Smooth muscle cell of the coronary artery (primary cell): ENCODE measurements around the gene DSC1. TPM values are rescaled to one million over a fixed set of nuclear protein-coding genes. Genes with fewer than 3 reads are reported as not detected.

Experiments
- total RNA-seq: library from RNA; depleted of rRNA; stranded (reverse); fragments of >200 nt; gene quantifications from 2 replicates; pipeline ENCODE4 v1.2.3, GENCODE V29; 2014; ENCODE audit warnings: low replicate concordance

The DSC1 gene, protein sequence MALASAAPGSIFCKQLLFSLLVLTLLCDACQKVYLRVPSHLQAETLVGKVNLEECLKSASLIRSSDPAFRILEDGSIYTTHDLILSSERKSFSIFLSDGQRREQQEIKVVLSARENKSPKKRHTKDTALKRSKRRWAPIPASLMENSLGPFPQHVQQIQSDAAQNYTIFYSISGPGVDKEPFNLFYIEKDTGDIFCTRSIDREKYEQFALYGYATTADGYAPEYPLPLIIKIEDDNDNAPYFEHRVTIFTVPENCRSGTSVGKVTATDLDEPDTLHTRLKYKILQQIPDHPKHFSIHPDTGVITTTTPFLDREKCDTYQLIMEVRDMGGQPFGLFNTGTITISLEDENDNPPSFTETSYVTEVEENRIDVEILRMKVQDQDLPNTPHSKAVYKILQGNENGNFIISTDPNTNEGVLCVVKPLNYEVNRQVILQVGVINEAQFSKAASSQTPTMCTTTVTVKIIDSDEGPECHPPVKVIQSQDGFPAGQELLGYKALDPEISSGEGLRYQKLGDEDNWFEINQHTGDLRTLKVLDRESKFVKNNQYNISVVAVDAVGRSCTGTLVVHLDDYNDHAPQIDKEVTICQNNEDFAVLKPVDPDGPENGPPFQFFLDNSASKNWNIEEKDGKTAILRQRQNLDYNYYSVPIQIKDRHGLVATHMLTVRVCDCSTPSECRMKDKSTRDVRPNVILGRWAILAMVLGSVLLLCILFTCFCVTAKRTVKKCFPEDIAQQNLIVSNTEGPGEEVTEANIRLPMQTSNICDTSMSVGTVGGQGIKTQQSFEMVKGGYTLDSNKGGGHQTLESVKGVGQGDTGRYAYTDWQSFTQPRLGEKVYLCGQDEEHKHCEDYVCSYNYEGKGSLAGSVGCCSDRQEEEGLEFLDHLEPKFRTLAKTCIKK
- total RNA-seq = not detected in 2 replicates

DNA sequence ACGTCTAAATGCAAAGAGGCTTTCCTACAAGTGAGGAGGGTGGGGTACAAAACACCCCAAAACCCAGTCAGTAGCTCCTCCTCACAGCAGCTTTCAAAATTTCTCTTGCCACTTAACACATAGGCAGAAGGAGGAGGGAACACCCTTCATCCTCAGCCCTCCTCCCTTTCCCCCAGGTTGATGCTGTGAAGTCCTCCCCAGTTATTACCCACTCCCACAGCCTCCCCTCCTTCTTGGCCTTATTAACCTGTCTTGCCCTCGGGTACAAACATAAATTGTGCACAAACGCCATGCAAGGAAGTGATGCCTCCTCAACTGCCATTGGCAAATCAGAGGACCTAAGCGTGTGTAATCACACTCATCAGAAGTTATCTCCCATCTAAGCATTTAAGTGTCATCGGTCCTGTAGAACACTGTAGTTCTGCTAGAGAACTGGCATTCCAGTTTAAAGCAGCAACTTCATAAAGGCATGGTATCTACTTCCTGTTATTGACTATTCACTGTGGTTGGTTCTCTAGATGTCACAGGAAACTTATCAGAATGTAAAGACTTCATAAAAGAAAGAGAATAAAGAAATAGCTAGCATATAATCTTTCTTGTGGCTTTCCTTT, at the start of gene DSC1:
Gene DSC1 (minus strand): TSS at position 32 of the 611 bp plus-strand sequence. CDS start 262 bp downstream, outside the sequence.

DNA sequence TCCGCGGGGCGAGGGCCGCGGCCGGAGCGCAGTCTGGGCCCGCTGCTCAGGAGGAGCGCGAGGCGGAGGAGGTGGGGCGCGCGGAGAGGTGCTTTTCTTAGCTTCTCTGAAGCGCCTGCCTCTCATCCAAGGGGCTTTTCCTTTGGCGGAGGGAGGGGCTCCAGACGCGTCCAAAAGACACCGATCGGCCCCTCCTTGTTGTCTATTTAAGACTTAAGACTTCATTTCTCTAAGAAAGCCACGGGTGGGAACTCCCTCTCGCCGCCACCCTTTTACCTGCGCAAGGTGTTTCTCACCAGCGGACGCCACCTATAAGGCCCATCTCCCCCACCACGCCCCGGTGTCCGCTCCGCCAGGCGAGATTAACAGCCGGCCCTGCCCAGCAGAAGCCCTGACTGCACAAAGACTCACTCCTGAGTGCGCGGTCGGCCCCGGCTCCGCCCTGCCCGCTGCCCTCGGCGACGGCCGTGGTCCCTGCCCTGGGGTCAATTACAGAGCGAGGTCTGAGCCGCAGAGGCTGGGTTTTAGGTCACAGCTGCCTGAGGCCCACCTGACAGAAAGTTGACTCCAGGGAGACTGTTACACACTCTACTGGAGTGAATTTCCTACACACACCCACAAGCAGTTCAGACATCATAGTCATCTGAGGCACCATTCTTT, 60.5 kb downstream of the DSC1 start, which contains the start of gene DSC2:
Gene DSC2 (minus strand): TSS at position 397 of the 660 bp plus-strand sequence. CDS start 450 bp downstream, outside the sequence.

Other genes starting within 250 kb of the DSC1 start
- gene DSC3, start 120.1 kb downstream of the DSC1 start, total RNA-seq = 0.38 and 3.3 TPM in 2 replicates
- gene DSC2, start 60.4 kb downstream of the DSC1 start, total RNA-seq = 0.23 TPM in 1 of 2 replicates, not detected in the other
- gene DSG1, start 155.3 kb upstream of the DSC1 start, total RNA-seq = not detected in 2 replicates
- gene DSG4, start 213.9 kb upstream of the DSC1 start, total RNA-seq = not detected in 2 replicates